Chondrocyte (in vitro differentiated cells): ENCODE results near the gene BCL2L1. TPM values are rescaled to one million over a fixed set of nuclear protein-coding genes. Genes with fewer than 3 reads are reported as not detected.

Experiments used
- DNase-seq: peaks from one replicate; pipeline ENCODE4 v3.0.0; 2021; ENCODE audit warnings: mixed read lengths, low spot score
- H3K27ac Mint-ChIP-seq: one replicate; pipeline ENCODE4 v1.8.0; 2021; ENCODE audit warnings: mild to moderate bottlenecking, moderate library complexity, mixed read lengths; ENCODE audit not compliant: unreplicated experiment
- H3K27me3 Mint-ChIP-seq: 2 replicates; pipeline ENCODE4 v1.8.0; 2021; ENCODE audit warnings: low read depth, mixed read lengths
- H3K36me3 Mint-ChIP-seq: 2 replicates; pipeline ENCODE4 v1.8.0; 2021; ENCODE audit warnings: low read depth, mixed read lengths
- H3K4me1 Mint-ChIP-seq: 2 replicates; pipeline ENCODE4 v1.8.0; 2021; ENCODE audit warnings: low read depth, mild to moderate bottlenecking, mixed read lengths
- H3K4me3 Mint-ChIP-seq: one replicate; pipeline ENCODE4 v1.8.0; 2021; ENCODE audit warnings: mild to moderate bottlenecking, moderate library complexity, mixed read lengths; ENCODE audit not compliant: unreplicated experiment
- H3K9me3 Mint-ChIP-seq: 2 replicates; pipeline ENCODE4 v1.8.0; 2021; ENCODE audit warnings: low read depth, mixed read lengths
- total RNA-seq: library from RNA; stranded (reverse); gene quantifications from 3 replicates; pipeline ENCODE4 v1.2.1, GENCODE V29; 2021
- TF ChIP-seq, protein P1 (sequence below): fragments of 200-600 bp; sonication (generic); IDR thresholded peaks from 2 replicates; pipeline ENCODE4 v1.5.0; 2021; ENCODE audit warnings: antibody characterized with exemption, mild to moderate bottlenecking, moderate library complexity

BCL2L1 gene
- total RNA-seq, 1 donor from 2014 or later: 90.7 TPM

DNA sequence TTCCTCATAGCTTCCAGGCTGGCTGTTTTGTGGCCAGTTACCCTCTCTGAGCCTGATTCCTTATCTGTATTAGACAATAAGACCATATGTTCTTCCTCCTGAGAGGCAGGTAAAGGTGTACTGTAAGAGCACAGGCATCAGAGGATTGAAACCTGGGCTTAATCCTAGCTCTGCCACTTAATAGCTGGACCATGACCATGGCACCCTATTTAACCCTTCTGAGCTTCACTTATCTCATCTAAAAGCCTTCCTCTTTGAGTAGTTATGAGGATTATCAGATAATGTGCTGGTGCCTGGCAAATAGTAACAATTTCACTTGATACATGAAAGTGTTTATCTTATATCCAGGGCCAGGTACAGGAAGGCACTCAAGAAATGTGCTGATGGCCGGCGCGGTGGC, 34.9 kb downstream of the BCL2L1 start:
- H3K36me3 Mint-ChIP-seq: peaks cover 28% of the 10 kb centered on the region
- no peaks in the 10 kb centered on the region for H3K27me3 Mint-ChIP-seq
- H3K27ac Mint-ChIP-seq: no peak overlapping the region
- DNase-seq: no peak
- H3K9me3 Mint-ChIP-seq: no peaks in the 10 kb centered on the region
- H3K4me3 Mint-ChIP-seq: no peak overlapping the region
- TF ChIP-seq, protein P1, sequence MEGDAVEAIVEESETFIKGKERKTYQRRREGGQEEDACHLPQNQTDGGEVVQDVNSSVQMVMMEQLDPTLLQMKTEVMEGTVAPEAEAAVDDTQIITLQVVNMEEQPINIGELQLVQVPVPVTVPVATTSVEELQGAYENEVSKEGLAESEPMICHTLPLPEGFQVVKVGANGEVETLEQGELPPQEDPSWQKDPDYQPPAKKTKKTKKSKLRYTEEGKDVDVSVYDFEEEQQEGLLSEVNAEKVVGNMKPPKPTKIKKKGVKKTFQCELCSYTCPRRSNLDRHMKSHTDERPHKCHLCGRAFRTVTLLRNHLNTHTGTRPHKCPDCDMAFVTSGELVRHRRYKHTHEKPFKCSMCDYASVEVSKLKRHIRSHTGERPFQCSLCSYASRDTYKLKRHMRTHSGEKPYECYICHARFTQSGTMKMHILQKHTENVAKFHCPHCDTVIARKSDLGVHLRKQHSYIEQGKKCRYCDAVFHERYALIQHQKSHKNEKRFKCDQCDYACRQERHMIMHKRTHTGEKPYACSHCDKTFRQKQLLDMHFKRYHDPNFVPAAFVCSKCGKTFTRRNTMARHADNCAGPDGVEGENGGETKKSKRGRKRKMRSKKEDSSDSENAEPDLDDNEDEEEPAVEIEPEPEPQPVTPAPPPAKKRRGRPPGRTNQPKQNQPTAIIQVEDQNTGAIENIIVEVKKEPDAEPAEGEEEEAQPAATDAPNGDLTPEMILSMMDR: no peak
- peaks cover 30% of the 10 kb centered on the region for H3K4me1 Mint-ChIP-seq

DNA sequence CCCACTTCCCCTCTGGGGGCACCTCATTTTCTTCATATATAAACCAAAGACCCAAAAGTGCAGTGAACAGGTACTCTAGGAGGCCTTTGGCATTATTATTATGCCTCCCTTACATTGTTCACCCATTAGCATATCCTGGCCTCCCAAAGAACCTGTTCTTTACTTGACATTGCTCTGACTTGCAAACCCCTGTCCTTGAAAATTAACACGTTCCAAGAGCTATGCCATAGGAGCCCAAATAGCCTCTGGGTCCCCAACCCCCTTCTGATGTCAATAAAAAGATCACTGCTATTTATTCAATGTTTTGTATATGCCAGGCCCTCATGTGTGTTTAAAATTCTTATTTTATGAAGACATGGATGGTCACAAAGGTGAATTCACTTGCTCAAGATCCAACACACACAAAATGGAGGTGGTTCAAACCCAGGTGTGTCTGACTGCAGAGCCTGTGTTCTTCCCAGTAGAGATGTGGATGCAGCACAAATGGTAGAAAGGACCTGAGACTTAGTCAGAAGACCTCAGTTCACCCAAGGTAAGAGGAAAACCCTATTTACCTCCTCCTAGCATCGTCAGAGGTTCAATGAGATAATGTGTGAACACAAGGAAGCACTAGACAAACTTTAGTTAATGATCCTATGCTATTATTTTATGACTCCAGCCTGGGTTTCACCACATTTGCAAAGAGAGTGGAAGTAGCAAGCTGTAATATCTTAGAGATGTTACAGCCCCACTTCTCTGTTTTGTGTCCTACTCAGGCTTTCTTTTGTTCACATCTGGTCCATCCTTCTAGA, 36.6 kb downstream of the BCL2L1 start:
- H3K4me3 Mint-ChIP-seq: no peak overlapping the region
- no peak overlapping the region for H3K27ac Mint-ChIP-seq
- TF ChIP-seq, protein P1: no peak
- H3K27me3 Mint-ChIP-seq: no peaks in the 10 kb centered on the region
- no peak for DNase-seq
- H3K9me3 Mint-ChIP-seq: no peaks in the 10 kb centered on the region
- peaks cover 24% of the 10 kb centered on the region for H3K36me3 Mint-ChIP-seq
- H3K4me1 Mint-ChIP-seq: peaks cover 22% of the 10 kb centered on the region

DNA sequence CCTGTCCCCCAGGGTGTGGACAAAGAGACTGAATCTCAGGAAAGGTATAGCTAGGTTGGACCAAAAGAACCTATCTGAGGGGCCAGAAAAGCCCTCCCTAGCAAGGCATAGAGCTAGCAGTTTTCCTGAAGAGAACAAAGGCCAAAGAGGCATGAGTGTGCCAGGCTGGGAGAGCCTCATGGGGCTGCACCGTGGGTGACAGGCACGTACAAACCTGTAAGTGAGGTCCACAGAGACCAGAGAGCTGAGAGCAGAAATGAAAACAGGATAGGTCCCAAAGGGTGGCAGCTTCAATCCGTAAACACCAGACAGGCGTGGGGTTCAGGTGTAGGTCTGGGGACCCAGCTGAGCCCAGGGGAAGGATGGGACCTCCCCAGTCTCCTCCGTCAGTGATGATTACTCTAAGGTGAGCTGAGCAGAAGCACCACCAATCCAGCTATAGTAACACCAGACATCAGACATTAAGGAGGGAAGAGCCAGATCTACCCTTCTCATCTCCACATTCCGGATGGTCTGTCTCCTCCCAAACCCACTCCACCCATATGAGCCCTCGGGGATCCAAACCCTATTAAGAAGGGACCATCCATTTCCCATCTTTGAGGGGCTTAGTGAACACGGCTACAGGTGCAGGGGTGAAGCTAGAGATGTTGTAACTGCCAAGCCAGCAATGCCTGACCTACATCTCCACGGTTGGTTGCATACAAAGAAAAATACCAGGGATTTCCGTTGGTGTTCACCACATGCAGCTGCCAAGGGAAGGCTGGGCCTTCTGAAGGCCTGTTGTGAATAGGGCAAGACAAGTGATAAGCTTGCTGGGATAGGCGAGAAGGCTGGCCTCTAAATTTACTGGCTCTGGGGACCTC, 38.3 kb downstream of the BCL2L1 start:
- DNase-seq: no peak
- Mint-ChIP-seq H3K27me3 (no peaks in the 10 kb centered on the region), H3K9me3 (no peaks in the 10 kb centered on the region), H3K4me3 (no peak overlapping the region), H3K36me3 (peaks cover 29% of the 10 kb centered on the region), H3K4me1 (peaks cover 16% of the 10 kb centered on the region), H3K27ac (peak overlapping the region; percentile 32)
- TF ChIP-seq, protein P1: no peak

DNA sequence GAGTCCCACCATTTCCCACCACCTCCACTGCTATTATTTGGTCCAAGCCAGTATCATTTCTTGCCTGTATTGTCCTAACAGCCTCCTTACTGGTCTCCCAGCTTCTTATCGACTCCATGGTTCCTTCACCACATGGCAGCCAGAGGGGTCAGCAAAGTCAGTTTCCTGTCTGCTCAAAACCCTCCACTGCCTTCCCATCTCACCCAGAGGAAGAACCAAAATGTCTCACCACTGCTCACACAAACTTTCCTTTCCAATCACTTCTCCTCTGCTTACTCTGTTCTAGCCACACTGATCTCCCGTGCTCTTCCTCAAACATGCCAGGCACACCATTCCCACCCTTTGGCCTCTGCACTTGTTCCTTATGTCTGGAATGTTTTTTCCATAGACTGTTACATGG, 39.7 kb downstream of the BCL2L1 start:
- DNase-seq: no peak
- no peaks in the 10 kb centered on the region for H3K9me3 Mint-ChIP-seq
- no peaks in the 10 kb centered on the region for H3K27me3 Mint-ChIP-seq
- peaks cover 37% of the 10 kb centered on the region for H3K36me3 Mint-ChIP-seq
- TF ChIP-seq, protein P1: no peak
- no peak overlapping the region for H3K4me3 Mint-ChIP-seq
- peaks cover 31% of the 10 kb centered on the region for H3K4me1 Mint-ChIP-seq
- H3K27ac Mint-ChIP-seq: no peak overlapping the region

DNA sequence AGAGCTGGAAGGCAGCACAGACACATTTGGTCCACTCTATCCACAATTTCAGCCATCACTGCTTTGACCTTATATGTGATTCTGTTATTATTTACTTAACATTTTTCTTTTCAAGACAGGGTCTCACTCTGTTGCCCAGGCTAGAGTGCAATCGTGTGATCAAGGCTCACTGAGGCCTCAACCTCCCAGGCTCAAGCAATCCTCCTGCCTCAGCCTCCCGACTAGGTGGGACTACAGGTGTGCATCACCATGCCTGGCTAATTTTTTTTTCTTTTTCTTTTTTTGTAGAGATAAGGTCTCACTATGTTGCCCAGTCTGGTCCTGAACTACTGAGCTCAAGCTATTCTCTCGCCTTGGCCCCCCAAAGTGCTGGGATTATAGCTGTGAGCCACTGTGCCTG, 40.3 kb downstream of the BCL2L1 start:
- Mint-ChIP-seq H3K9me3 (no peaks in the 10 kb centered on the region), H3K4me1 (peaks cover 35% of the 10 kb centered on the region), H3K36me3 (peaks cover 40% of the 10 kb centered on the region), H3K27ac (no peak overlapping the region), H3K27me3 (no peaks in the 10 kb centered on the region), H3K4me3 (no peak overlapping the region)
- DNase-seq: no peak
- TF ChIP-seq, protein P1: no peak
